ENCODE results near the gene ASIC5. TPM values are rescaled to one million over a fixed set of nuclear protein-coding genes. Genes with fewer than 3 reads are reported as not detected.

Gene ASIC5
- total RNA-seq, 6 experiments from 2014 or later: not detected

DNA sequence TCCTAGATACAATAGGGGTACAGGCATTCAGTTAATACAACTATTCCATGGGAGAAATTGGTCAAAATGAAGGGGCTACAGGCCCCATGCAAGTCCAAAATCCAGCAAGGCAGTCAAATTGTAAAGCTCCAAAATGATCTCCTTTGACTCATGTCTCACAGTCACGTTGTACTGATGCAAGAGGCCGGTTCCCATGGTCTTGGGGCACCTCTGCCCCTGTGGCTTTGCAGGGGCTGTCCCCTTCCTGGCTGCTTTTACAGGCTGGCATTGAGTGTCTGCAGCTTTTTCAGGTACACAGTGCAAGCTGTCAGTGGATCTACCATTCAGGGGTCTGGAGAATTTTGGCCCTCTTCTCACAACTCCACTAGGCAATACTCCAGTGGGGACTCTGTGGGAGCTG lies 12.5 kb upstream of the ASIC5 start:
- peaks cover 0 to 7% (median 0%) of the 10 kb centered on the region in 4 donors for H3K9me3 ChIP-seq
- H3K4me1 ChIP-seq: peaks cover 0 to 32% (median 11%) of the 10 kb centered on the region in 4 donors
- no peak overlapping the region for H3K4me3 ChIP-seq
- 36% methylated on average over 2 of the region's 2 CpGs for WGBS (ENCODE audit: insufficient coverage, low coverage, low lambda C conversion rate, missing lambda C conversion rate)
- DNase-seq (no peak), ATAC-seq (no peak)
- H3K36me3 ChIP-seq: no peaks in the 10 kb centered on the region
- intact Hi-C loops (cut with DNase I): no loop called here
- no peaks in the 10 kb centered on the region for H3K27me3 ChIP-seq
- TF ChIP-seq POLR2A (IDR thresholded peaks at IDR 0.05): no peak
- TF ChIP-seq, protein P1, sequence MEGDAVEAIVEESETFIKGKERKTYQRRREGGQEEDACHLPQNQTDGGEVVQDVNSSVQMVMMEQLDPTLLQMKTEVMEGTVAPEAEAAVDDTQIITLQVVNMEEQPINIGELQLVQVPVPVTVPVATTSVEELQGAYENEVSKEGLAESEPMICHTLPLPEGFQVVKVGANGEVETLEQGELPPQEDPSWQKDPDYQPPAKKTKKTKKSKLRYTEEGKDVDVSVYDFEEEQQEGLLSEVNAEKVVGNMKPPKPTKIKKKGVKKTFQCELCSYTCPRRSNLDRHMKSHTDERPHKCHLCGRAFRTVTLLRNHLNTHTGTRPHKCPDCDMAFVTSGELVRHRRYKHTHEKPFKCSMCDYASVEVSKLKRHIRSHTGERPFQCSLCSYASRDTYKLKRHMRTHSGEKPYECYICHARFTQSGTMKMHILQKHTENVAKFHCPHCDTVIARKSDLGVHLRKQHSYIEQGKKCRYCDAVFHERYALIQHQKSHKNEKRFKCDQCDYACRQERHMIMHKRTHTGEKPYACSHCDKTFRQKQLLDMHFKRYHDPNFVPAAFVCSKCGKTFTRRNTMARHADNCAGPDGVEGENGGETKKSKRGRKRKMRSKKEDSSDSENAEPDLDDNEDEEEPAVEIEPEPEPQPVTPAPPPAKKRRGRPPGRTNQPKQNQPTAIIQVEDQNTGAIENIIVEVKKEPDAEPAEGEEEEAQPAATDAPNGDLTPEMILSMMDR (IDR thresholded peaks at IDR 0.05): no peak
- H3K27ac ChIP-seq: no peak overlapping the region

- intact Hi-C loops (cut with DNase I): no loop called here
- Histone ChIP-seq H3K4me3 (no peak overlapping the region), H3K4me1 (peaks cover 0 to 26% (median 8%) of the 10 kb centered on the region in 4 donors), H3K27ac (no peak overlapping the region), H3K36me3 (no peaks in the 10 kb centered on the region), H3K27me3 (no peaks in the 10 kb centered on the region), H3K9me3 (peaks cover 0 to 7% (median 0%) of the 10 kb centered on the region in 4 donors)
- WGBS (ENCODE audit: insufficient coverage, low coverage, low lambda C conversion rate, missing lambda C conversion rate): 58% methylated on average over 1 of the region's 4 CpGs
- TF ChIP-seq POLR2A (IDR thresholded peaks at IDR 0.05): no peak
- TF ChIP-seq, protein P1 (IDR thresholded peaks at IDR 0.05): no peak
- ATAC-seq: no peak
- DNase-seq: no peak
Observed at GRCh38 chr4:155877971-155878370, 11.9 kb upstream of the ASIC5 start.

DNA sequence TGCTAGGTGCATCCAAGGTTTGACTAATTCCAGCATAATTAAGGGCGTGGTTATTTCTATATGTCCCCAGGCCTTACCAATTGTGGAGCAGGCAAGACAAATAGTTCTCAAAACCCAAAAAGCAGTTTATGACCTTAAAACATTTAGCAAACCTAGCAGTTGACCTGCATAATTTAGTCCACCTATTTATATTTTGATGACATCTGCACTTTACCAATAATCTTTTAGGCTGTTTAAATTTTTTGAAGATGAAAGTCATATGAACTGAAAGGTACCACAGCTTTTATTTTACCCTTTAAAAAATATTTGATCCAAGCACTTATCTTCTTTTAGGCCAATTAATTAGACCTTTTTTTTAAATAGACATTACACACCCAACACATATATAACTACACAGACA lies 9.8 kb upstream of the ASIC5 start:
- WGBS (ENCODE audit: insufficient coverage, low coverage, low lambda C conversion rate, missing lambda C conversion rate): 75% methylated on average over 1 of the region's 1 CpG
- Histone ChIP-seq H3K36me3 (no peaks in the 10 kb centered on the region), H3K27ac (no peak overlapping the region), H3K4me3 (no peak overlapping the region), H3K9me3 (peaks cover 0 to 7% (median 0%) of the 10 kb centered on the region in 4 donors), H3K4me1 (peaks cover 0 to 8% (median under 1%) of the 10 kb centered on the region in 4 donors), H3K27me3 (no peaks in the 10 kb centered on the region)
- intact Hi-C loops (cut with DNase I): no loop called here
- TF ChIP-seq, protein P1 (IDR thresholded peaks at IDR 0.05): no peak
- TF ChIP-seq POLR2A (IDR thresholded peaks at IDR 0.05): no peak
- DNase-seq (no peak), ATAC-seq (no peak)

DNA sequence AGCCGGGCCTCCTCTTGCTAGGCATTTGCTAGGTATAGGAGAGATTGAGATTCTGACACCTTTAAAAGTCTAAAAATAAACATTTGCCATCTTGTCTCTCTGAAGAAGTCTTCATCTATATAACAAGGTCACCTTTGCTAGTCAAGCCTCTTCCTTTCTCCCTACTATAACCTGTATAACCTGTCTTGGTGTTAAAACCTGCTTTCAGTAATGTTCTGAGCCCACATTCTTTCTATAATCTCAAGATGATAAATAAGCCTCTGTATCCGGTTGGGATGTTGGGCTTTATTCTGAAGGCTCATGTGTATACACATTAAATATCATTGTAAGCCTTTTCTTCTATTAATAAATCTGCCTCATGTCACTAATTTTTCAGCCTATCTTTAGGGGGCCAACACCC lies 10.2 kb downstream of the ASIC5 start:
- ATAC-seq (no peak), DNase-seq (no peak)
- 66% methylated on average over 2 of the region's 2 CpGs for WGBS (ENCODE audit: insufficient coverage, low coverage, low lambda C conversion rate, missing lambda C conversion rate)
- TF ChIP-seq, protein P1 (IDR thresholded peaks at IDR 0.05): no peak
- TF ChIP-seq POLR2A (IDR thresholded peaks at IDR 0.05): no peak
- Histone ChIP-seq H3K36me3 (no peaks in the 10 kb centered on the region), H3K27ac (no peak overlapping the region), H3K9me3 (no peaks in the 10 kb centered on the region), H3K4me3 (no peak overlapping the region), H3K27me3 (no peaks in the 10 kb centered on the region), H3K4me1 (peaks cover 0 to 9% (median 0%) of the 10 kb centered on the region in 4 donors)
- intact Hi-C loops (cut with DNase I): no loop called here
